WTC11 (cell line): ENCODE measurements around the gene NTRK3.

Experiments used
- FOXJ3 ChIP-seq: sonication (generic); formaldehyde crosslinking; IDR thresholded peaks from 2 replicates; pipeline ENCODE4 v1.9.0; 2021; ENCODE audit warnings: missing genetic modification reagents, mild to moderate bottlenecking, borderline replicate concordance
- MAX ChIP-seq: sonication (generic); formaldehyde crosslinking; IDR thresholded peaks from 2 replicates; pipeline ENCODE4 v1.8.0; 2022; ENCODE audit warnings: mild to moderate bottlenecking, missing genetic modification reagents
- NFE2L1 ChIP-seq: sonication (generic); formaldehyde crosslinking; IDR thresholded peaks from 2 replicates; pipeline ENCODE4 v1.8.1; 2023; ENCODE audit warnings: missing genetic modification reagents
- SMAD3 ChIP-seq: sonication (generic); formaldehyde crosslinking; IDR thresholded peaks from 2 replicates; pipeline ENCODE4 v1.8.0; 2022; ENCODE audit warnings: missing genetic modification reagents, mild to moderate bottlenecking, borderline replicate concordance
- ZNF121 ChIP-seq: sonication (generic); formaldehyde crosslinking; IDR thresholded peaks from 2 replicates; pipeline ENCODE4 v1.8.0; 2023; ENCODE audit warnings: missing genetic modification reagents
- TF ChIP-seq, protein P1 (sequence below): fragments of 200-600 bp; IDR thresholded peaks from 2 replicates; pipeline ENCODE4 v1.8.0; 2022; ENCODE audit warnings: antibody characterized with exemption

- TF ChIP-seq NFE2L1 (no peak), MAX (no peak), SMAD3 (no peak), FOXJ3 (CRISPR knock-in tag) (no peak), ZNF121 (CRISPR knock-in tag) (no peak)
- TF ChIP-seq, protein P1, sequence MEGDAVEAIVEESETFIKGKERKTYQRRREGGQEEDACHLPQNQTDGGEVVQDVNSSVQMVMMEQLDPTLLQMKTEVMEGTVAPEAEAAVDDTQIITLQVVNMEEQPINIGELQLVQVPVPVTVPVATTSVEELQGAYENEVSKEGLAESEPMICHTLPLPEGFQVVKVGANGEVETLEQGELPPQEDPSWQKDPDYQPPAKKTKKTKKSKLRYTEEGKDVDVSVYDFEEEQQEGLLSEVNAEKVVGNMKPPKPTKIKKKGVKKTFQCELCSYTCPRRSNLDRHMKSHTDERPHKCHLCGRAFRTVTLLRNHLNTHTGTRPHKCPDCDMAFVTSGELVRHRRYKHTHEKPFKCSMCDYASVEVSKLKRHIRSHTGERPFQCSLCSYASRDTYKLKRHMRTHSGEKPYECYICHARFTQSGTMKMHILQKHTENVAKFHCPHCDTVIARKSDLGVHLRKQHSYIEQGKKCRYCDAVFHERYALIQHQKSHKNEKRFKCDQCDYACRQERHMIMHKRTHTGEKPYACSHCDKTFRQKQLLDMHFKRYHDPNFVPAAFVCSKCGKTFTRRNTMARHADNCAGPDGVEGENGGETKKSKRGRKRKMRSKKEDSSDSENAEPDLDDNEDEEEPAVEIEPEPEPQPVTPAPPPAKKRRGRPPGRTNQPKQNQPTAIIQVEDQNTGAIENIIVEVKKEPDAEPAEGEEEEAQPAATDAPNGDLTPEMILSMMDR: no peak
Measured at GRCh38 chr15:88106074-88106473, 150.5 kb downstream of the NTRK3 start.
